IMR-90 (cell line): Measurements from ENCODE around the gene GHR. TPM values are rescaled to one million over a fixed set of nuclear protein-coding genes. Genes with fewer than 3 reads are reported as not detected.
A peak's percentile ranks its signal among the peaks of the same experiment; 100 is the strongest.

Experiments used
- ATAC-seq: fragments of 200-7000 bp; cut with Tn5 transposase; 2 replicates; pipeline ENCODE4 v1.9.1; 2020; ENCODE audit warnings: low read depth, mild to moderate bottlenecking, moderate library complexity
- BruUV-seq: library from RNA; stranded (reverse); fragments of 400-500 nt; replicated peaks from 2 replicates; lab custom pipeline; 2021; lab: Mats Ljungman, UMichigan
- CTCF ChIA-PET: fragments of 300-600 bp; formaldehyde crosslinking; extraction: SDS; loops from one replicate; lab custom pipeline; 2021; ENCODE audit warnings: antibody characterized with exemption; lab: Yijun Ruan, JAX
- POLR2A ChIA-PET: fragments of 300-600 bp; sonication (Branson Sonifier 250); formaldehyde crosslinking; loops from one replicate; lab custom pipeline; 2022; ENCODE audit warnings: antibody characterized with exemption; ENCODE audit not compliant: unreplicated experiment; lab: Charles Lee
- DNase-seq: peaks from one replicate; pipeline ENCODE4 v3.0.0; 2013
- H2AFZ ChIP-seq: replicated peaks from 2 replicates; pipeline ENCODE3; 2013; ENCODE audit warnings: low read length, mild to moderate bottlenecking; ENCODE audit not compliant: poor library complexity
- H2AK5ac ChIP-seq: 2 replicates; pipeline ENCODE4 v1.6.1; 2013; ENCODE audit warnings: low read depth, low read length, inconsistent platforms
- H2AK9ac ChIP-seq: replicated peaks from 2 replicates; pipeline ENCODE3; 2013; ENCODE audit warnings: mild to moderate bottlenecking, low read depth, low read length, moderate library complexity; ENCODE audit not compliant: poor library complexity
- H2BK120ac ChIP-seq: 2 replicates; pipeline ENCODE4 v1.6.1; 2013; ENCODE audit warnings: low read depth, low read length, inconsistent platforms
- H2BK15ac ChIP-seq: 3 replicates; pipeline ENCODE4 v1.6.1; 2013; ENCODE audit warnings: low read depth, low read length, inconsistent platforms
- H2BK20ac ChIP-seq: 2 replicates; pipeline ENCODE4 v1.6.1; 2013; ENCODE audit warnings: low read depth, mild to moderate bottlenecking, inconsistent platforms, low read length, moderate library complexity
- H2BK5ac ChIP-seq: 2 replicates; pipeline ENCODE4 v1.6.1; 2013; ENCODE audit warnings: mild to moderate bottlenecking, low read depth, low read length, inconsistent platforms; ENCODE audit not compliant: poor library complexity, severe bottlenecking
- H3K14ac ChIP-seq: replicated peaks from 2 replicates; pipeline ENCODE4 v1.6.1; 2013; ENCODE audit warnings: low read depth, low read length, inconsistent platforms
- H3K18ac ChIP-seq: 2 replicates; pipeline ENCODE4 v1.6.1; 2013; ENCODE audit warnings: low read depth, low read length, control low read depth
- H3K23ac ChIP-seq: 2 replicates; pipeline ENCODE4 v1.6.1; 2013; ENCODE audit warnings: low read depth, low read length, inconsistent platforms
- H3K27ac ChIP-seq: 2 replicates; pipeline ENCODE4 v1.5.1; 2013; ENCODE audit warnings: mild to moderate bottlenecking, control low read depth, low read length; ENCODE audit not compliant: insufficient read depth
- H3K27me3 ChIP-seq: 2 replicates; pipeline ENCODE4 v1.6.1; 2013; ENCODE audit warnings: low read length; ENCODE audit not compliant: control insufficient read depth, insufficient read depth
- H3K36me3 ChIP-seq: 2 replicates; pipeline ENCODE4 v1.6.1; 2013; ENCODE audit warnings: low read length, mixed read lengths; ENCODE audit not compliant: control insufficient read depth, insufficient read depth
- H3K4ac ChIP-seq: 2 replicates; pipeline ENCODE4 v1.6.1; 2013; ENCODE audit warnings: low read depth, low read length, inconsistent platforms
- H3K4me1 ChIP-seq: 2 replicates; pipeline ENCODE4 v1.6.1; 2013; ENCODE audit warnings: low read length, mixed read lengths; ENCODE audit not compliant: control insufficient read depth, insufficient read depth
- H3K4me2 ChIP-seq: 2 replicates; pipeline ENCODE4 v1.6.1; 2013; ENCODE audit warnings: low read depth, mild to moderate bottlenecking, control low read depth, low read length, moderate library complexity
- H3K4me3 ChIP-seq: 2 replicates; pipeline ENCODE4 v1.5.1; 2013; ENCODE audit warnings: low read depth, mild to moderate bottlenecking, control low read depth, low read length, moderate library complexity; ENCODE audit not compliant: insufficient read depth
- H3K56ac ChIP-seq: 2 replicates; pipeline ENCODE4 v1.6.1; 2013; ENCODE audit warnings: low read length, inconsistent platforms; ENCODE audit not compliant: insufficient read depth; ENCODE audit errors: extremely low read depth
- H3K79me1 ChIP-seq, 2 experiments: 2 replicates each; pipeline ENCODE4 v1.6.1; 2013; ENCODE audit warnings: low read length in 2 of 2, inconsistent platforms in 1 of 2, low read depth in 1 of 2
- H3K9ac ChIP-seq: 2 replicates; pipeline ENCODE4 v1.6.1; 2013; ENCODE audit warnings: low read depth, low read length, control low read depth
- H3K9me1 ChIP-seq: 2 replicates; pipeline ENCODE4 v1.6.1; 2013; ENCODE audit warnings: low read length, inconsistent platforms; ENCODE audit not compliant: insufficient read depth
- H3K9me3 ChIP-seq: 2 replicates; pipeline ENCODE4 v1.6.1; 2013; ENCODE audit warnings: low read length; ENCODE audit not compliant: control insufficient read depth, insufficient read depth
- H4K20me1 ChIP-seq: 2 replicates; pipeline ENCODE4 v1.6.1; 2013; ENCODE audit warnings: low read length, inconsistent platforms; ENCODE audit not compliant: insufficient read depth
- H4K5ac ChIP-seq: 2 replicates; pipeline ENCODE4 v1.6.1; 2013; ENCODE audit warnings: mild to moderate bottlenecking, low read depth, low read length, control low read depth
- H4K8ac ChIP-seq, 2 experiments: 2 replicates each; pipeline ENCODE4 v1.6.1; 2013; ENCODE audit warnings: low read depth in 2 of 2, low read length in 2 of 2, control low read depth in 1 of 2, inconsistent platforms in 1 of 2
- H4K91ac ChIP-seq: 2 replicates; pipeline ENCODE4 v1.6.1; 2013; ENCODE audit warnings: low read depth, low read length, inconsistent platforms; ENCODE audit not compliant: insufficient read depth
- BHLHE40 ChIP-seq: fragments of 150-350 bp; IDR thresholded peaks from 2 replicates; pipeline ENCODE4 v1.6.1; 2016; ENCODE audit warnings: mild to moderate bottlenecking, low read depth, low read length
- CEBPB ChIP-seq: IDR thresholded peaks from 2 replicates; pipeline ENCODE4 v1.6.1; 2012; ENCODE audit warnings: low read depth, low read length, improper control_type of control experiment
- FOS ChIP-seq: fragments of 150-350 bp; IDR thresholded peaks from 2 replicates; pipeline ENCODE4 v1.6.1; 2016; ENCODE audit warnings: low read depth, low read length
- RCOR1 ChIP-seq: IDR thresholded peaks from 2 replicates; pipeline ENCODE4 v1.6.1; 2012; ENCODE audit warnings: mild to moderate bottlenecking, low read length, improper control_type of control experiment; ENCODE audit not compliant: insufficient replicate concordance
- RFX5 ChIP-seq: IDR thresholded peaks from 2 replicates; pipeline ENCODE4 v1.8.0; 2012; ENCODE audit warnings: low read depth, mild to moderate bottlenecking, low read length, moderate library complexity
- USF2 ChIP-seq: fragments of 150-350 bp; IDR thresholded peaks from 2 replicates; pipeline ENCODE4 v1.6.1; 2017; ENCODE audit warnings: mild to moderate bottlenecking, antibody characterized with exemption, low read length, low read depth
- dilution Hi-C: fragments of 300-500 bp; cut with HindIII; formaldehyde crosslinking; loops from one replicate; pipeline ENCODE4 v1.14.3; 2018; ENCODE audit warnings: low sequenced_read_pairs; ENCODE audit not compliant: unreplicated experiment
- in situ Hi-C: fragments of 300-500 bp; cut with MboI; formaldehyde crosslinking; loops from 3 replicates; pipeline ENCODE4 v1.14.3; 2019; ENCODE audit warnings: low sequenced_read_pairs, inconsistent platforms, mixed read lengths
- intact Hi-C: fragments of 100-400 bp; cut with micrococcal nuclease; formaldehyde crosslinking; loops from 2 replicates; pipeline ENCODE4 v1.10.0; 2022
- polyA plus RNA-seq, 3 experiments: library from polyadenylated mRNA; depleted of rRNA; stranded (reverse); fragments of >200 nt; gene quantifications; 2 replicates each; pipeline ENCODE4 v1.2.3, GENCODE V29; 2012; ENCODE audit warnings: low replicate concordance in 1 of 3
- total RNA-seq: library from RNA; depleted of rRNA; stranded (reverse); fragments of >200 nt; gene quantifications from 2 replicates; pipeline ENCODE4 v1.2.3, GENCODE V29; 2012

GHR gene
- total and polyA plus RNA-seq, 2 of the 4 experiments (the other 2 are of a cell fraction), result 0.36 to 1.1 TPM

GRCh38 chr5:42614509-42614908 lies 191.3 kb downstream of the GHR start:
- H2BK120ac ChIP-seq, result no peak overlapping the region

More at GRCh38 chr5:42614509-42614908, 191.3 kb downstream of the GHR start:
- H3K9me3 ChIP-seq, result no peaks in the 10 kb centered on the region
- H3K27ac ChIP-seq, result no peak overlapping the region
- H3K56ac ChIP-seq, result no peak overlapping the region
- no peaks in the 10 kb centered on the region for H3K9me1 ChIP-seq
- DNase-seq (peak; percentile 7), ATAC-seq (no peak)
- H4K91ac ChIP-seq, result no peak overlapping the region
- no peak for TF ChIP-seq RCOR1
- no peak for TF ChIP-seq RFX5
- no peak for TF ChIP-seq FOS
- TF ChIP-seq USF2, result no peak
- no peak for TF ChIP-seq CEBPB
- no peak for TF ChIP-seq BHLHE40
- H2AFZ ChIP-seq, result no peak overlapping the region
- H3K4me3 ChIP-seq, result no peak overlapping the region
- no peaks in the 10 kb centered on the region for H3K79me1 ChIP-seq
- in situ Hi-C loops (no loop called here), intact Hi-C loops (no loop called here), dilution Hi-C loops (no loop called here)
- no peak overlapping the region for H3K18ac ChIP-seq
- H4K5ac ChIP-seq, result no peak overlapping the region
- no peak overlapping the region for H3K9ac ChIP-seq
- H4K20me1 ChIP-seq, result no peaks in the 10 kb centered on the region
- no peak overlapping the region for H2BK20ac ChIP-seq
- H3K4me1 ChIP-seq, result no peaks in the 10 kb centered on the region
- no peak overlapping the region for H4K8ac ChIP-seq
- H3K36me3 ChIP-seq, result no peaks in the 10 kb centered on the region
- H3K4me2 ChIP-seq, result no peak overlapping the region
- H2BK15ac ChIP-seq, result no peak overlapping the region
- H3K27me3 ChIP-seq, result no peaks in the 10 kb centered on the region
- no peak overlapping the region for H3K23ac ChIP-seq
- ChIA-PET CTCF (interaction anchor here (0.5 kb wide), 1 partner anchor 1839 kb away, joined by 3 read pairs; no protein-coding TSS in a partner anchor), POLR2A (no interaction called here)
- no peak overlapping the region for H2AK5ac ChIP-seq
- H2BK5ac ChIP-seq, result no peak overlapping the region
- no peak overlapping the region for H3K4ac ChIP-seq
- no TSS peak for BruUV-seq
- H2AK9ac ChIP-seq, result no peak overlapping the region
- no peak overlapping the region for H3K14ac ChIP-seq
